OCI-LY7 (cell line): ENCODE results near the gene ADRA2B. TPM values are rescaled to one million over a fixed set of nuclear protein-coding genes. Genes with fewer than 3 reads are reported as not detected.

Source experiments
- BruUV-seq: library from RNA; stranded (reverse); fragments of 400-500 nt; replicated peaks from 2 replicates; lab custom pipeline; 2021; lab: Mats Ljungman, UMichigan
- CTCF ChIA-PET: fragments of 300-600 bp; sonication (Branson Sonifier 250); formaldehyde crosslinking; loops from one replicate; lab custom pipeline; 2022; ENCODE audit warnings: antibody characterized with exemption; ENCODE audit not compliant: unreplicated experiment; lab: Charles Lee
- POLR2A ChIA-PET: fragments of 300-600 bp; sonication (Branson Sonifier 250); formaldehyde crosslinking; loops from one replicate; lab custom pipeline; 2022; ENCODE audit warnings: antibody characterized with exemption; lab: Charles Lee
- DNase-seq: peaks from one replicate; pipeline ENCODE4 v3.0.0-alpha.2; 2015; ENCODE audit warnings: low spot score
- H2AFZ ChIP-seq: fragments of 200-600 bp; sonication (generic), shearing (Covaris generic); 2 replicates; pipeline ENCODE4 v1.6.1; 2014; ENCODE audit warnings: mild to moderate bottlenecking, antibody characterized with exemption, low read length, moderate library complexity
- H3K27ac ChIP-seq: fragments of 200-600 bp; sonication (generic); 2 replicates; pipeline ENCODE4 v1.5.1; 2014; ENCODE audit warnings: mixed run types, low read depth, mild to moderate bottlenecking, moderate library complexity, low read length, inconsistent platforms; ENCODE audit not compliant: poor library complexity, severe bottlenecking
- H3K36me3 ChIP-seq: fragments of 200-600 bp; sonication (generic); 2 replicates; pipeline ENCODE4 v1.6.1; 2014; ENCODE audit warnings: mild to moderate bottlenecking, antibody characterized with exemption, low read length, moderate library complexity, mixed read lengths; ENCODE audit not compliant: insufficient read depth
- H3K4me1 ChIP-seq: fragments of 200-600 bp; sonication (generic); 2 replicates; pipeline ENCODE4 v1.5.1; 2014; ENCODE audit warnings: mild to moderate bottlenecking, low read length; ENCODE audit not compliant: insufficient read depth, poor library complexity, severe bottlenecking
- H3K4me2 ChIP-seq: fragments of 200-600 bp; sonication (generic); 2 replicates; pipeline ENCODE4 v1.6.1; 2014; ENCODE audit warnings: mild to moderate bottlenecking, low read length
- H3K4me3 ChIP-seq: fragments of 200-600 bp; sonication (generic); 2 replicates; pipeline ENCODE4 v1.5.1; 2014; ENCODE audit warnings: mild to moderate bottlenecking, low read depth, low read length; ENCODE audit not compliant: poor library complexity, severe bottlenecking
- H3K79me2 ChIP-seq: fragments of 200-600 bp; sonication (generic); 2 replicates; pipeline ENCODE4 v1.6.1; 2016; ENCODE audit warnings: low read depth, mild to moderate bottlenecking, low read length, moderate library complexity, mixed read lengths; ENCODE audit not compliant: insufficient read depth
- H3K9me2 ChIP-seq: fragments of 200-600 bp; sonication (generic); 2 replicates; pipeline ENCODE4 v1.6.1; 2016; ENCODE audit warnings: mild to moderate bottlenecking, low read length, mixed read lengths; ENCODE audit not compliant: insufficient read depth
- H3K9me3 ChIP-seq: fragments of 200-600 bp; sonication (generic); 2 replicates; pipeline ENCODE4 v1.6.1; 2014; ENCODE audit warnings: mild to moderate bottlenecking, mixed run types, low read length, mixed read lengths
- H4K20me1 ChIP-seq: fragments of 200-600 bp; sonication (generic); 2 replicates; pipeline ENCODE4 v1.6.1; 2014; ENCODE audit warnings: mild to moderate bottlenecking, antibody characterized with exemption, low read length, moderate library complexity, mixed read lengths; ENCODE audit not compliant: insufficient read depth
- EZH2phosphoT487 ChIP-seq: fragments of 200-600 bp; sonication (generic); IDR thresholded peaks from 2 replicates; pipeline ENCODE4 v1.6.1; 2018; ENCODE audit warnings: low read depth, borderline replicate concordance, mild to moderate bottlenecking, mixed run types, antibody characterized with exemption, low read length, moderate library complexity, mixed read lengths
- intact Hi-C: fragments of 100-400 bp; cut with micrococcal nuclease; formaldehyde crosslinking; loops from one replicate; pipeline ENCODE4 v1.10.0; 2022; ENCODE audit not compliant: unreplicated experiment
- total RNA-seq, 2 experiments: library from RNA; depleted of rRNA in 1 of 2; stranded (reverse); fragments of >200 nt in 1 of 2; shearing (Covaris generic) in 1 of 2; gene quantifications; 2 replicates each; pipeline ENCODE4 v1.2.3, GENCODE V29; 2014 to 2022
- TF ChIP-seq, protein P1 (sequence below): fragments of 200-600 bp; sonication (generic); conservative IDR thresholded peaks from 2 replicates; pipeline ENCODE4 v1.5.1; 2014; ENCODE audit warnings: mild to moderate bottlenecking, antibody characterized with exemption, low read length, moderate library complexity, mixed read lengths

ADRA2B gene
- total RNA-seq, 2 experiments from 2014 or later = 0.06 to 0.11 TPM

DNA sequence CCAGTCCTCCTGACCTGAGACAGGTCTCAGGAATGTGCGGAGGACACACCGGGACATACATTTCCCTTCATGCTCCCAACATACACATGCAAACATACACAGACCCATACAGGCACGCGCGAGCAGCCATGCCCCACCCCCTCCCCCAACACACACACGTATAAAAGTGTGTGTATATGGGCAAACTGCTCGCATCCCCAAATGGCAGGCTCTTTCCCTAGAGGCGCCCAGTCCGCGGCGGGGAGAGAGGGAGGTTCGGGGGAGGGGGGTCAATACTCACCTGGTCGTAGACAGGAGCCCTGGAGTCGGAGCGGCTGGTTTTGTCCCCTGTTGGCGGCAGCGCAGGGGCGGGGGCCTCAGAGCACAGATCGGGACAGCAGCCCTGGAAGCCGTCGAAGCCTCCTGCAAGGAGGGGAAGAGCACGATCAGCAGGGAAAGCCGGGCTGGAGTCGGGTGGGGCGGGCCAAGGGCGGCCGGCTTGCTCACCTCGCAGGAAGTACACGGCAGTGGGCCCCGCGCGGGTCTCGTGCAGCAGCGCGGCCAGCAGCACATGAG is 28.2 kb upstream of the ADRA2B start:
- Histone ChIP-seq H3K79me2 (peaks cover 29% of the 10 kb centered on the region), H3K9me2 (no peaks in the 10 kb centered on the region), H2AFZ (no peak overlapping the region), H3K4me3 (peak overlapping the region; percentile 97), H3K4me2 (peak overlapping the region; percentile 98), H3K9me3 (no peaks in the 10 kb centered on the region), H3K4me1 (peaks cover 61% of the 10 kb centered on the region), H3K36me3 (peaks cover 33% of the 10 kb centered on the region), H3K27ac (peak overlapping the region; percentile 97), H4K20me1 (no peaks in the 10 kb centered on the region)
- BruUV-seq = TSS peak; percentile 68
- peak; percentile 47 for DNase-seq
- TF ChIP-seq, protein P1, sequence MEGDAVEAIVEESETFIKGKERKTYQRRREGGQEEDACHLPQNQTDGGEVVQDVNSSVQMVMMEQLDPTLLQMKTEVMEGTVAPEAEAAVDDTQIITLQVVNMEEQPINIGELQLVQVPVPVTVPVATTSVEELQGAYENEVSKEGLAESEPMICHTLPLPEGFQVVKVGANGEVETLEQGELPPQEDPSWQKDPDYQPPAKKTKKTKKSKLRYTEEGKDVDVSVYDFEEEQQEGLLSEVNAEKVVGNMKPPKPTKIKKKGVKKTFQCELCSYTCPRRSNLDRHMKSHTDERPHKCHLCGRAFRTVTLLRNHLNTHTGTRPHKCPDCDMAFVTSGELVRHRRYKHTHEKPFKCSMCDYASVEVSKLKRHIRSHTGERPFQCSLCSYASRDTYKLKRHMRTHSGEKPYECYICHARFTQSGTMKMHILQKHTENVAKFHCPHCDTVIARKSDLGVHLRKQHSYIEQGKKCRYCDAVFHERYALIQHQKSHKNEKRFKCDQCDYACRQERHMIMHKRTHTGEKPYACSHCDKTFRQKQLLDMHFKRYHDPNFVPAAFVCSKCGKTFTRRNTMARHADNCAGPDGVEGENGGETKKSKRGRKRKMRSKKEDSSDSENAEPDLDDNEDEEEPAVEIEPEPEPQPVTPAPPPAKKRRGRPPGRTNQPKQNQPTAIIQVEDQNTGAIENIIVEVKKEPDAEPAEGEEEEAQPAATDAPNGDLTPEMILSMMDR = no peak
- TF ChIP-seq EZH2phosphoT487 = no peak
- CTCF ChIA-PET = interaction anchor here (3.7 kb wide), 1 partner anchor 29 kb away, joined by 22 read pairs; no protein-coding TSS in a partner anchor
- POLR2A ChIA-PET = interaction anchor here (3.1 kb wide), 1 partner anchor 19 kb away, joined by 10 read pairs; no protein-coding TSS in a partner anchor
- intact Hi-C loops = loop anchor here (1.0 to 5.0 kb wide), 4 partner anchors 30 to 121 kb away; partner anchors contain the start of genes STARD7 and TMEM127

DNA sequence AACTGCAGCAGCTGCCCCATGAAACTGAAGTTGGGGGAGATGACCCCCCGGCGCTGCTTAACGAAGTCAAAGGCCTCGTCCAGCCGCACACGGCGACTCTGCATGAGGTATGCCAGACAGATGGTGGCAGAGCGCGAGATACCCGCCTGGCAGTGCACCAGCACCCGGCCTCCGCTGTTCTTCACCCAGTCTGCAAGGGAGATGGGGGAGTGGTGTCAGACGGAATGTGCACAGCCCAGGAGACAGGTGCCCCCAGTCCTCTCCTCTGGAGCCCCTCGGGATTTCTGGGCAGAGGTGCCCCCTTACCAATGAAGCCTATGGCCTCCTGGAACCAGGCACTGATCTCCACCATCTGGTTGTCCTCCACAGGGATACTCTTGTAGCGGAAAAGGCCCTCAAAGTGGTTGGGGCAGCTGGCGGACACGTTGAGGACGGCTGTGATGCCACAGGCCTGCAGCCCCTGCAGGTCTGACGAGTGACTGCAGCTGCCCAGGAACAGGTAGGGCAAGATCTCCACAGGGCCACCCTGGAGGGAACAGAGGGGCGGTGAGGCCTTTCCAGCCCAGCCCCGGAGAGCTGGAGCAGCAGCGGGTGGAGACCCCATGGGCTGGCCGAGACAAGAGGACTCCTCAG is 27.6 kb upstream of the ADRA2B start:
- peak overlapping the region; percentile 98 for H3K4me2 ChIP-seq

More for the DNA sequence above, 27.6 kb upstream of the ADRA2B start:
- H3K9me2 ChIP-seq = no peaks in the 10 kb centered on the region
- ChIA-PET CTCF (interaction anchor here (0.7 to 3.7 kb wide), 2 partner anchors 20 to 30 kb away, joined by 3 to 22 read pairs; no protein-coding TSS in a partner anchor), POLR2A (interaction anchor here (3.1 kb wide), 1 partner anchor 20 kb away, joined by 10 read pairs; no protein-coding TSS in a partner anchor)
- peaks cover 33% of the 10 kb centered on the region for H3K36me3 ChIP-seq
- BruUV-seq = no TSS peak
- peak overlapping the region; percentile 97 for H3K27ac ChIP-seq
- H3K9me3 ChIP-seq = no peaks in the 10 kb centered on the region
- intact Hi-C loops = loop anchor here (1.0 to 5.0 kb wide), 3 partner anchors 30 to 98 kb away; partner anchors contain the start of gene STARD7
- no peak for TF ChIP-seq EZH2phosphoT487
- TF ChIP-seq, protein P1 = peak; percentile 42
- H3K4me1 ChIP-seq = peaks cover 58% of the 10 kb centered on the region
- DNase-seq = peak; percentile 67
- H3K4me3 ChIP-seq = peak overlapping the region; percentile 97
- H4K20me1 ChIP-seq = no peaks in the 10 kb centered on the region
- H3K79me2 ChIP-seq = peaks cover 29% of the 10 kb centered on the region
- no peak overlapping the region for H2AFZ ChIP-seq
